Mesangial cell (primary cell): ENCODE measurements around the gene KLK8. TPM values are rescaled to one million over a fixed set of nuclear protein-coding genes. Genes with fewer than 3 reads are reported as not detected.

Experiments
- total RNA-seq: library from RNA; depleted of rRNA; stranded (reverse); fragments of >200 nt; gene quantifications from 2 replicates; pipeline ENCODE4 v1.2.3, GENCODE V29; 2015

Gene KLK8
- not detected in 2 replicates for total RNA-seq

GRCh38 chr19:51001515-51001914, at the start of gene KLK8:
Gene KLK8 (minus strand): TSS chr19:51001604. CDS start chr19:51001167, 437 bp downstream.

GRCh38 chr19:51034704-51035103, 33.3 kb upstream of the KLK8 start, which contains the start of gene KLK12:
Gene KLK12 (minus strand): TSS chr19:51035002. CDS start chr19:51034621, 381 bp downstream.

GRCh38 chr19:51026554-51026831, 25.1 kb upstream of the KLK8 start, which contains the start of gene KLK11:
Gene KLK11 (minus strand): TSS chr19:51026616. CDS start chr19:51025631, 985 bp downstream.

GRCh38 chr19:51019544-51019925, 18.1 kb upstream of the KLK8 start, which contains the start of gene KLK10:
Gene KLK10 (minus strand): TSS chr19:51019709. CDS start chr19:51019130, 579 bp downstream.

GRCh38 chr19:50983625-50984292, 17.6 kb downstream of the KLK8 start, which contains the start of gene KLK7:
Gene KLK7 (minus strand): TSS chr19:50983917. CDS start chr19:50982399, 1,518 bp downstream.

GRCh38 chr19:50969413-50969760, 32.0 kb downstream of the KLK8 start, which contains the start of gene KLK6:
Gene KLK6 (minus strand): TSS chr19:50969591. CDS start chr19:50968104, 1,487 bp downstream.

GRCh38 chr19:50952910-50953309, 48.5 kb downstream of the KLK8 start, which contains the start of gene KLK5:
Gene KLK5 (minus strand): TSS chr19:50953038. CDS start chr19:50952657, 381 bp downstream.

Other genes with a start within 250 kb of the KLK8 start
- gene GPR32, start 231.1 kb downstream of the KLK8 start, total RNA-seq: not detected in 2 replicates
- gene ACP4, start 211.2 kb downstream of the KLK8 start, total RNA-seq: not detected in 2 replicates
- not detected in 2 replicates for gene KLK1, start 177.8 kb downstream of the KLK8 start, total RNA-seq
- gene KLK15, start 168.0 kb downstream of the KLK8 start, total RNA-seq: not detected in 2 replicates
- not detected in 2 replicates for gene KLK3, start 146.7 kb downstream of the KLK8 start, total RNA-seq
- gene KLK2, start 128.2 kb downstream of the KLK8 start, total RNA-seq: not detected in 2 replicates
- gene KLK4, start 90.2 kb downstream of the KLK8 start, total RNA-seq: not detected in 2 replicates
- gene KLK5, start 48.6 kb downstream of the KLK8 start, total RNA-seq: not detected in 2 replicates
- gene KLK6, start 32.0 kb downstream of the KLK8 start, total RNA-seq: 0.33 and 1.3 TPM in 2 replicates
- gene KLK7, start 17.7 kb downstream of the KLK8 start, total RNA-seq: 0.16 and 0.89 TPM in 2 replicates
- 1.5 TPM in 1 of 2 replicates, not detected in the other for gene KLK10, start 18.1 kb upstream of the KLK8 start, total RNA-seq
- not detected in 2 replicates for gene KLK11, start 25.0 kb upstream of the KLK8 start, total RNA-seq
- not detected in 2 replicates for gene KLK12, start 33.4 kb upstream of the KLK8 start, total RNA-seq
- not detected in 2 replicates for gene KLK13, start 63.5 kb upstream of the KLK8 start, total RNA-seq
- gene KLK14, start 81.3 kb upstream of the KLK8 start, total RNA-seq: 0.81 TPM in 1 of 2 replicates, not detected in the other
- 11.0 and 12.2 TPM in 2 replicates for gene CTU1, start 106.8 kb upstream of the KLK8 start, total RNA-seq
- gene SIGLEC9, start 123.3 kb upstream of the KLK8 start, total RNA-seq: not detected in 2 replicates
- not detected in 2 replicates for gene SIGLEC7, start 140.7 kb upstream of the KLK8 start, total RNA-seq
- gene CD33, start 223.5 kb upstream of the KLK8 start, total RNA-seq: not detected in 2 replicates
- not detected in 2 replicates for gene SIGLECL1, start 249.5 kb upstream of the KLK8 start, total RNA-seq